HEK293 (cell line): ENCODE results near the gene SLC19A1.

Source experiments
- CTCF ChIP-seq: fragments of 450-650 bp; formaldehyde crosslinking; IDR thresholded peaks from 2 replicates; pipeline ENCODE4 v1.5.1; 2016; ENCODE audit warnings: missing biosample characterization, missing genetic modification characterization
- KLF9 ChIP-seq: fragments of 450-650 bp; formaldehyde crosslinking; IDR thresholded peaks from 2 replicates; pipeline ENCODE4 v1.5.1; 2016; ENCODE audit warnings: missing biosample characterization, missing genetic modification characterization, low read depth
- ZBTB44 ChIP-seq: fragments of 450-650 bp; IDR thresholded peaks from 2 replicates; pipeline ENCODE4 v1.5.1; 2018; ENCODE audit warnings: missing biosample characterization, mild to moderate bottlenecking, missing genetic modification characterization
- ZNF335 ChIP-seq: fragments of 450-650 bp; formaldehyde crosslinking; conservative IDR thresholded peaks from 2 replicates; pipeline ENCODE4 v1.5.1; 2016; ENCODE audit warnings: missing biosample characterization, missing genetic modification characterization
- ZNF585B ChIP-seq: fragments of 450-650 bp; formaldehyde crosslinking; IDR thresholded peaks from 2 replicates; pipeline ENCODE4 v1.5.1; 2016; ENCODE audit warnings: missing biosample characterization, missing genetic modification characterization
- ZNF707 ChIP-seq: fragments of 450-650 bp; formaldehyde crosslinking; IDR thresholded peaks from 2 replicates; pipeline ENCODE4 v1.5.1; 2016; ENCODE audit warnings: missing biosample characterization, missing genetic modification characterization
- ZNF785 ChIP-seq: fragments of 450-650 bp; formaldehyde crosslinking; IDR thresholded peaks from 2 replicates; pipeline ENCODE4 v1.5.1; 2016; ENCODE audit warnings: missing biosample characterization, missing genetic modification characterization

GRCh38 chr21:45533361-45533845 lies 8.8 kb downstream of the SLC19A1 start:
- TF ChIP-seq ZBTB44 (tag by site-specific recombination) (no peak), ZNF335 (tag by site-specific recombination) (no peak), ZNF585B (tag by site-specific recombination) (no peak), CTCF (no peak), ZNF785 (tag by site-specific recombination) (no peak), ZNF707 (tag by site-specific recombination) (no peak), KLF9 (tag by site-specific recombination) (no peak)
